HL-60 (cell line): ENCODE data around the gene PIP5KL1.

Experiments used
- GABPA ChIP-seq: IDR thresholded peaks from 2 replicates; pipeline ENCODE4 v1.6.1; 2012; ENCODE audit warnings: low read depth
- TF ChIP-seq, protein P1 (sequence below): IDR thresholded peaks from one replicate; pipeline ENCODE4 v1.5.1; 2011; ENCODE audit warnings: low read length, control low read depth, inconsistent platforms; ENCODE audit not compliant: insufficient read depth

DNA sequence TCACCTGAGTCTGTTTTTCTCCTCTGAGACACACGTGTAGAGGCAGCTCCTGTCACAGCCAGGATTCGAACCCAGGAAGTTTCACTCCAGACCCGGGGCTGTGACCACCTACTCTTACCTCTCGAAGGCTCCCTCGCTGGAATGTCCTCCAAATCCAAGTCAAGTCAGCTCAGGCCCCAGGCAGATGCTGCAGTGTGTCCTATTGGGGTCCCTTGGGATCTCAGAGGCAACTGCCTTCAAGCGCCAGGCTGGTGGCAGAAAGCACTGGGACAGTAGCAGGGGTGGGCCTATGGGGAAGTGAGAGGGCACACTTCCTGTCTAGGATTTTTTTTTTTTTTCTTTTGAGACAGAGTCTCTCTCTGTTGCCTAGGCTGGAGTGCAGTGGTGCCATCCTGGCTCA, 13.0 kb downstream of the PIP5KL1 start:
- TF ChIP-seq, protein P1, sequence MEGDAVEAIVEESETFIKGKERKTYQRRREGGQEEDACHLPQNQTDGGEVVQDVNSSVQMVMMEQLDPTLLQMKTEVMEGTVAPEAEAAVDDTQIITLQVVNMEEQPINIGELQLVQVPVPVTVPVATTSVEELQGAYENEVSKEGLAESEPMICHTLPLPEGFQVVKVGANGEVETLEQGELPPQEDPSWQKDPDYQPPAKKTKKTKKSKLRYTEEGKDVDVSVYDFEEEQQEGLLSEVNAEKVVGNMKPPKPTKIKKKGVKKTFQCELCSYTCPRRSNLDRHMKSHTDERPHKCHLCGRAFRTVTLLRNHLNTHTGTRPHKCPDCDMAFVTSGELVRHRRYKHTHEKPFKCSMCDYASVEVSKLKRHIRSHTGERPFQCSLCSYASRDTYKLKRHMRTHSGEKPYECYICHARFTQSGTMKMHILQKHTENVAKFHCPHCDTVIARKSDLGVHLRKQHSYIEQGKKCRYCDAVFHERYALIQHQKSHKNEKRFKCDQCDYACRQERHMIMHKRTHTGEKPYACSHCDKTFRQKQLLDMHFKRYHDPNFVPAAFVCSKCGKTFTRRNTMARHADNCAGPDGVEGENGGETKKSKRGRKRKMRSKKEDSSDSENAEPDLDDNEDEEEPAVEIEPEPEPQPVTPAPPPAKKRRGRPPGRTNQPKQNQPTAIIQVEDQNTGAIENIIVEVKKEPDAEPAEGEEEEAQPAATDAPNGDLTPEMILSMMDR: no peak
- TF ChIP-seq GABPA: no peak
